ENCODE data around the gene MSANTD2.

Gene MSANTD2

GRCh38 chr11:124769806-124770774, 30.1 kb downstream of the MSANTD2 start:
- DNase-seq = no peak

- no peak for DNase-seq
These were observed 31.3 kb downstream of the MSANTD2 start for GRCh38 chr11:124768914-124769313.

GRCh38 chr11:124766156-124766555, 34.0 kb downstream of the MSANTD2 start:
- no peak for DNase-seq

- DNase-seq = no peak
These were observed 36.9 kb downstream of the MSANTD2 start for GRCh38 chr11:124763156-124763947.

GRCh38 chr11:124762624-124763155, 37.5 kb downstream of the MSANTD2 start:
- no peak for DNase-seq

GRCh38 chr11:124762105-124762623, 38.0 kb downstream of the MSANTD2 start, which contains the start of gene ESAM:
TSS of gene ESAM (minus strand) at chr11:124762290. CDS start at chr11:124762154, 136 bp downstream.
- no peak for DNase-seq

GRCh38 chr11:124761301-124762104, 38.7 kb downstream of the MSANTD2 start:
- no peak for DNase-seq

GRCh38 chr11:124760806-124761205, 39.4 kb downstream of the MSANTD2 start:
- DNase-seq = no peak

GRCh38 chr11:124760205-124760652, 40.0 kb downstream of the MSANTD2 start:
- DNase-seq = no peak

GRCh38 chr11:124759266-124760204, 40.7 kb downstream of the MSANTD2 start:
- DNase-seq = no peak

- no peak for DNase-seq
These were observed 41.6 kb downstream of the MSANTD2 start for GRCh38 chr11:124758355-124759265.

GRCh38 chr11:124757320-124757719, 42.9 kb downstream of the MSANTD2 start:
- DNase-seq = no peak

- DNase-seq = no peak
These were observed 43.4 kb downstream of the MSANTD2 start for GRCh38 chr11:124756753-124757227.

GRCh38 chr11:124756033-124756752, 44.0 kb downstream of the MSANTD2 start:
- no peak for DNase-seq

- DNase-seq = no peak
These were observed 45.5 kb downstream of the MSANTD2 start for GRCh38 chr11:124754710-124755109.

- DNase-seq = no peak
These were observed 45.9 kb downstream of the MSANTD2 start for GRCh38 chr11:124754309-124754708.

GRCh38 chr11:124753624-124754023, 46.6 kb downstream of the MSANTD2 start:
- no peak for DNase-seq

GRCh38 chr11:124753205-124753604, 47.0 kb downstream of the MSANTD2 start:
- DNase-seq = no peak

Data from NCI-H1436 treated with DMSO at 0.1 percent for 48 hours (cell line).